Measurements from ENCODE around the gene INTS6L. TPM values are rescaled to one million over a fixed set of nuclear protein-coding genes. Genes with fewer than 3 reads are reported as not detected.

Gene INTS6L
- total and polyA plus RNA-seq, 2 donors from 2014 or later, result 4.7 to 7.7 TPM

DNA sequence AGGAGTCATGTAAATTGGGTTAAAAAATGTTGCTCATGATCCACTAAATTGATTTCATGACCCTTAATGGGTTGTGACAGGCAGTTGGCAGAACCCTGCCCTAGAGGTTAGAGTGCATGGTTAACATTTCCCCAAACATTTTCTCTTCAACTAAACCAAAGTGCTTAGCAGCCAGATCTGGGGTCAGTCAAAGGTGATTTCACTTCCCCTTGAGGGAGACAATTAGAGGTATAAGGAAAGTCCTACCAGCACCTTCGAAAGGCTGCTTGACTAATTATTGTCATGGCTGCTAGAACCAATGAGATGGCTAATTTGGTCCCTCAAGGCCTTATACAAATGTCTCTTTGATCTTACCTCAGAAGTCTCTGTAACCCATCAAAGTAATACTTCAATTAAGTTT is 30.9 kb upstream of the INTS6L start:
- Histone ChIP-seq H3K9ac (ENCODE audit: low read length in 3 of 3) (no peak overlapping the region), H3K27ac (ENCODE audit: low read depth in 2 of 2, low read length in 2 of 2) (no peak overlapping the region), H3K27me3 (ENCODE audit: control insufficient read depth, insufficient read depth, low read length) (no peaks in the 10 kb centered on the region), H3K9me3 (ENCODE audit: control insufficient read depth in 2 of 3, insufficient read depth in 1 of 3, low read length in 3 of 3) (no peaks in the 10 kb centered on the region), H3K4me3 (ENCODE audit: low read length in 3 of 3) (no peak overlapping the region), H3K36me3 (ENCODE audit: control insufficient read depth in 2 of 3, insufficient read depth in 3 of 3, low read length in 3 of 3) (no peaks in the 10 kb centered on the region), H3K4me1 (ENCODE audit: control insufficient read depth in 2 of 3, insufficient read depth in 2 of 3, low read depth in 1 of 3, low read length in 3 of 3) (no peaks in the 10 kb centered on the region)
- no peak for FAIRE-seq
- DNase-seq, result no peak
- intact Hi-C loops (cut with DNase I), result no loop called here
- TF ChIP-seq, protein P1, sequence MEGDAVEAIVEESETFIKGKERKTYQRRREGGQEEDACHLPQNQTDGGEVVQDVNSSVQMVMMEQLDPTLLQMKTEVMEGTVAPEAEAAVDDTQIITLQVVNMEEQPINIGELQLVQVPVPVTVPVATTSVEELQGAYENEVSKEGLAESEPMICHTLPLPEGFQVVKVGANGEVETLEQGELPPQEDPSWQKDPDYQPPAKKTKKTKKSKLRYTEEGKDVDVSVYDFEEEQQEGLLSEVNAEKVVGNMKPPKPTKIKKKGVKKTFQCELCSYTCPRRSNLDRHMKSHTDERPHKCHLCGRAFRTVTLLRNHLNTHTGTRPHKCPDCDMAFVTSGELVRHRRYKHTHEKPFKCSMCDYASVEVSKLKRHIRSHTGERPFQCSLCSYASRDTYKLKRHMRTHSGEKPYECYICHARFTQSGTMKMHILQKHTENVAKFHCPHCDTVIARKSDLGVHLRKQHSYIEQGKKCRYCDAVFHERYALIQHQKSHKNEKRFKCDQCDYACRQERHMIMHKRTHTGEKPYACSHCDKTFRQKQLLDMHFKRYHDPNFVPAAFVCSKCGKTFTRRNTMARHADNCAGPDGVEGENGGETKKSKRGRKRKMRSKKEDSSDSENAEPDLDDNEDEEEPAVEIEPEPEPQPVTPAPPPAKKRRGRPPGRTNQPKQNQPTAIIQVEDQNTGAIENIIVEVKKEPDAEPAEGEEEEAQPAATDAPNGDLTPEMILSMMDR (IDR thresholded peaks at IDR 0.05; ENCODE audit: borderline replicate concordance, extremely low read depth, insufficient read depth), result no peak

DNA sequence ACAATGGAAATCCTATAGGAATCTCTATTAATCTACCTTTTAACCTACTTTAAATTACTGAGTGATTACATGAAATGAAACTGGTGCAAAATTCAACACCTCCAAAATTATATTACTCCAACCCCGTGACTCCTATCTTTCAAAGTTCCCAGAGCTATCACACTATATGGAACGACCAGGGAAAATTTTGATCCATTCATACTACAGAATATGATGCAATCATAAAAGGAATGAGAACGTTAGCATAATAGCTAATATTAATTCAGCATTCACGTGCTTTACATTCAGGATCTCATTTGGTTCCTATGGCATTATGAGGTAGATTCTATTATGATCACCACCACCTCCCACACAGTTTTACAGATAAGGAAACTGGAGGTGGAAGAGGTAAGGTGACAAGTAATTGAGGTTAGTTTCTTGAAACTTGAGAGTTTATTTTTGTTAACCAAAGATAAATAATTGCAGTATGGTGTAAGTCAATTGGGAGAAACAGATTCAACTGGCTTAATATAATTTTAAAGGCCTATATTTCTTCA is 29.4 kb upstream of the INTS6L start:
- Histone ChIP-seq H3K27ac (ENCODE audit: low read depth in 2 of 2, low read length in 2 of 2) (no peak overlapping the region), H3K9me3 (ENCODE audit: control insufficient read depth in 2 of 3, insufficient read depth in 1 of 3, low read length in 3 of 3) (no peaks in the 10 kb centered on the region), H3K36me3 (ENCODE audit: control insufficient read depth in 2 of 3, insufficient read depth in 3 of 3, low read length in 3 of 3) (no peaks in the 10 kb centered on the region), H3K27me3 (ENCODE audit: control insufficient read depth, insufficient read depth, low read length) (no peaks in the 10 kb centered on the region), H3K4me1 (ENCODE audit: control insufficient read depth in 2 of 3, insufficient read depth in 2 of 3, low read depth in 1 of 3, low read length in 3 of 3) (no peaks in the 10 kb centered on the region), H3K9ac (ENCODE audit: low read length in 3 of 3) (no peak overlapping the region), H3K4me3 (ENCODE audit: low read length in 3 of 3) (no peak overlapping the region)
- intact Hi-C loops (cut with DNase I), result no loop called here
- DNase-seq, result no peak
- TF ChIP-seq, protein P1 (IDR thresholded peaks at IDR 0.05; ENCODE audit: borderline replicate concordance, extremely low read depth, insufficient read depth), result no peak
- no peak for FAIRE-seq

DNA sequence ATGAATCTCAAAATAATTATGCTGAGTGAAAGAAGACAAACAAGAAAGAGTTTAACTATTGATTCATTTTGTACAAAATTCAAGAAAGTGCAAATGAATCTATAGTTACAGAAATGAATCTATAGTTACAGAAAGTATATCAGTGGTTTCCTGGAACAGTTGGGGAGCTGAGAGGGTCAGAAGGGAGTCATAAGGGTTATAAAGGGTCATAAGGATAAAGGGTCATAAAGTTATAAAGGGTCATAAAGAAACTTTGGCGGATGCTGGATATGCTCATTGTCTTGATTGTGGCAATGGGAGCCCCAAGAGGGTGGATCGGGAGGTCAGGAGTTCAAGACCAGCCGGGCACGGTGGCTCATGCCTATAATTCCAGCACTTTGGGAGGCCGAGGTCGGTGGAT is 26.0 kb upstream of the INTS6L start:
- Histone ChIP-seq H3K9me3 (ENCODE audit: control insufficient read depth in 2 of 3, insufficient read depth in 1 of 3, low read length in 3 of 3) (no peaks in the 10 kb centered on the region), H3K27me3 (ENCODE audit: control insufficient read depth, insufficient read depth, low read length) (peaks cover 2% of the 10 kb centered on the region), H3K4me1 (ENCODE audit: control insufficient read depth in 2 of 3, insufficient read depth in 2 of 3, low read depth in 1 of 3, low read length in 3 of 3) (no peaks in the 10 kb centered on the region), H3K9ac (ENCODE audit: low read length in 3 of 3) (no peak overlapping the region), H3K4me3 (ENCODE audit: low read length in 3 of 3) (no peak overlapping the region), H3K36me3 (ENCODE audit: control insufficient read depth in 2 of 3, insufficient read depth in 3 of 3, low read length in 3 of 3) (no peaks in the 10 kb centered on the region), H3K27ac (ENCODE audit: low read depth in 2 of 2, low read length in 2 of 2) (no peak overlapping the region)
- intact Hi-C loops (cut with DNase I), result no loop called here
- no peak for DNase-seq
- TF ChIP-seq, protein P1 (IDR thresholded peaks at IDR 0.05; ENCODE audit: borderline replicate concordance, extremely low read depth, insufficient read depth), result no peak
- FAIRE-seq, result no peak

DNA sequence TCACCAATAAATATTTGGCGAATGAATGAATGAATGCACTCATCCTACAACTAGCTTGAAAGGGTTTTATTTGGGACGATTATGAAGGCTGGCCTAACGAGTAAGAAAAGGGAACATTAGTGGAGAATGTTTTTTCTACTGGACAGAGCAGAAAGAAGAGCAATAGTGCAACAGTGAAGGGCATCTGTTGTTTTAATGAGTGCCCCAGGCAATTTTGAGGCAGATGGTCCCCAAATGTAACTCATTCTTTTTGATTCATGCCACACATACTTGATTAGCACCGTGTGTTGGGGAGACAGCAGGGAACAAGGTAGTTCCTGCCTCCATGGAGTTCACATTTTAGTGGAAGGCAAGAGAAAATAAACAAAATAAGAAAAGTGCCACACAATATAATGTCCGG is 22.7 kb upstream of the INTS6L start:
- Histone ChIP-seq H3K27me3 (ENCODE audit: control insufficient read depth, insufficient read depth, low read length) (peaks cover 2% of the 10 kb centered on the region), H3K27ac (ENCODE audit: low read depth in 2 of 2, low read length in 2 of 2) (no peak overlapping the region), H3K9me3 (ENCODE audit: control insufficient read depth in 2 of 3, insufficient read depth in 1 of 3, low read length in 3 of 3) (no peaks in the 10 kb centered on the region), H3K36me3 (ENCODE audit: control insufficient read depth in 2 of 3, insufficient read depth in 3 of 3, low read length in 3 of 3) (no peaks in the 10 kb centered on the region), H3K4me3 (ENCODE audit: low read length in 3 of 3) (no peak overlapping the region), H3K9ac (ENCODE audit: low read length in 3 of 3) (no peak overlapping the region), H3K4me1 (ENCODE audit: control insufficient read depth in 2 of 3, insufficient read depth in 2 of 3, low read depth in 1 of 3, low read length in 3 of 3) (no peaks in the 10 kb centered on the region)
- DNase-seq (no peak), FAIRE-seq (no peak)
- intact Hi-C loops (cut with DNase I), result no loop called here
- TF ChIP-seq, protein P1 (IDR thresholded peaks at IDR 0.05; ENCODE audit: borderline replicate concordance, extremely low read depth, insufficient read depth), result no peak
